Heart left ventricle (tissue), 16 donors: ENCODE measurements around the gene AFF1. TPM values are rescaled to one million over a fixed set of nuclear protein-coding genes. Genes with fewer than 3 reads are reported as not detected.

Source experiments
- ATAC-seq, 4 donors: fragments of 200-7000 bp; cut with Tn5 transposase; one replicate each; pipeline ENCODE4 v1.9.1; 2020 to 2022; ENCODE audit warnings: moderate library complexity in 4 of 4, mild to moderate bottlenecking in 3 of 4, moderate number of reproducible peaks in 1 of 4
- DNase-seq, 5 donors: peaks; one replicate each; pipeline ENCODE4 v3.0.0-alpha.2; 2020
- H3K27ac ChIP-seq, 12 donors: fragments of 200-600 bp; sonication (generic) in 4 of 12; one replicate each; pipeline versions ENCODE4 v1.5.0 to v1.8.0; 2016 to 2022; ENCODE audit warnings: mild to moderate bottlenecking in 2 of 12
- H3K27me3 ChIP-seq, 9 donors: fragments of 200-600 bp; sonication (generic) in 2 of 9; one replicate each; pipeline versions ENCODE4 v1.5.1 to v1.8.0; 2016 to 2022; ENCODE audit warnings: mild to moderate bottlenecking in 3 of 9
- H3K36me3 ChIP-seq, 9 donors: fragments of 200-600 bp; sonication (generic) in 2 of 9; one replicate each; pipeline versions ENCODE4 v1.5.0 to v1.8.0; 2018 to 2022; ENCODE audit warnings: mild to moderate bottlenecking in 2 of 9
- H3K4me1 ChIP-seq, 12 donors: fragments of 200-600 bp; sonication (generic) in 4 of 12; one replicate each; pipeline versions ENCODE4 v1.5.0 to v1.8.0; 2016 to 2022; ENCODE audit warnings: mild to moderate bottlenecking in 3 of 12
- H3K4me3 ChIP-seq, 12 donors: fragments of 200-600 bp; sonication (generic) in 4 of 12; one replicate each; pipeline versions ENCODE4 v1.5.0 to v1.8.0; 2017 to 2022; ENCODE audit warnings: mild to moderate bottlenecking in 9 of 12, moderate library complexity in 4 of 12
- H3K9me3 ChIP-seq, 12 donors: fragments of 200-600 bp; sonication (generic) in 4 of 12; one replicate each; pipeline versions ENCODE4 v1.5.0 to v1.8.0; 2016 to 2022; ENCODE audit warnings: mild to moderate bottlenecking in 1 of 12
- CTCF ChIP-seq, 12 donors: fragments of 200-600 bp; sonication (generic) in 4 of 12; IDR thresholded peaks; one replicate each; pipeline versions ENCODE4 v1.5.0 to v1.8.0; 2018 to 2022; ENCODE audit warnings: antibody characterized with exemption in 12 of 12, mild to moderate bottlenecking in 5 of 12
- POLR2A ChIP-seq, 2 donors: fragments of 450-650 bp; IDR thresholded peaks; one replicate each; pipeline ENCODE4 v1.6.1; 2017; ENCODE audit warnings: antibody characterized with exemption in 2 of 2, mild to moderate bottlenecking in 2 of 2, moderate library complexity in 2 of 2
- WGBS, 4 donors: extraction: QIAGEN DNeasy Blood & Tissue Kit in 2 of 4; methylation state at CpG; one replicate each; pipeline versions ENCODE4 v1.1.5 to v1.1.7; 2013 to 2018; 5-methylcytosine and 5-hydroxymethylcytosine counted together
- intact Hi-C, 10 donors: fragments of 100-400 bp; cut with DNase I; formaldehyde crosslinking; loops; one replicate each; pipeline versions ENCODE4 v1.11.1 to v1.14.2; 2022
- polyA plus RNA-seq, 2 donors: library from polyadenylated mRNA; stranded (reverse); fragments of 200-250 nt; gene quantifications; one replicate each; pipeline ENCODE4 v1.2.3, GENCODE V29; 2013
- total RNA-seq, 9 donors: library from RNA; depleted of rRNA in 2 of 9; stranded (reverse); fragments of >200 nt in 2 of 9; fragmentation: NEBNext Ultra II Directional in 3 of 9; extraction: Animal tissue kit (Norgen Biotek cat#: 25700) in 3 of 9; gene quantifications; one replicate each; pipeline versions ENCODE4 v1.1.0 to v1.2.4, GENCODE V29; 2016 to 2023
- donor health status: ischemic (EF 13 %, LVEDD 7.1; RV severe dilation, severe dysfunction).
- donor health status: healthy with polysubstance abuse.
- donor health status: DM: no; HTN: yes; CAD: no.
- donor health status: DM: no; HTN: no; CAD: no.
- donor health status: ischemic (EF 25% LVEDD 6.9; RV normal size, moderate dysfunction).
- donor health status: ischemic (EF 25% LVEDD 5.7; RV mildly dilated, moderate dysfunction).
- donor health status: healthy.
- donor health status: DM: yes; HTN: yes; CAD: no.
- donor health status: ischemic (EF 35%, LVEDD 5.7; RV mildly dilated, moderate dysfunction).
- donor health status: nonischemic (EF 11% LVEDD 7.7; RV severe dilation, severe dysfunction).
- donor health status: DM: yes; HTN: yes; CAD: no.
- donor health status: PGD.
- donor health status: ischemic (EF 29% LVEDD 5.4; RV normal size, mild dysfunction).
- donor health status: nonischemic (EF 23%, LVEDD 6.1; RV moderate dilation, normal function).

AFF1 gene
- total and polyA plus RNA-seq, 11 donors, result 51.8 to 96.5 (median 72.8) TPM

- no peak overlapping the region for H3K4me3 ChIP-seq
- TF ChIP-seq CTCF (IDR thresholded peaks at IDR 0.05), result no peak
- TF ChIP-seq POLR2A (IDR thresholded peaks at IDR 0.05), result no peak
- 51 to 68% (median 58%) methylated on average over 3 of the region's 3 CpGs for WGBS, 4 donors
- H3K27ac ChIP-seq, result no peak overlapping the region
- H3K9me3 ChIP-seq, result no peaks in the 10 kb centered on the region
- intact Hi-C loops, result loop anchor here in 1 of 10 donors (5.0 kb wide), 1 partner anchor 36 kb away; the partner anchor contains the start of gene AFF1
- H3K27me3 ChIP-seq, result no peaks in the 10 kb centered on the region
- ATAC-seq (peak; percentile 64 to 88 (median 70)), DNase-seq (peak in 2 of 5 donors; percentile 12 to 39)
- peaks cover 0 to 61% (median 28%) of the 10 kb centered on the region in 12 donors for H3K4me1 ChIP-seq
- H3K36me3 ChIP-seq, result no peaks in the 10 kb centered on the region
These were observed 38.2 kb downstream of the AFF1 start for GRCh38 chr4:86972997-86973396.

GRCh38 chr4:86973668-86974067 is 38.9 kb downstream of the AFF1 start:
- WGBS, 4 donors, result 63 to 80% (median 72%) methylated on average over 4 of the region's 4 CpGs
- no peaks in the 10 kb centered on the region for H3K27me3 ChIP-seq
- intact Hi-C loops, result loop anchor here in 1 of 10 donors (5.0 kb wide), 1 partner anchor 36 kb away; the partner anchor contains the start of gene AFF1

DNA sequence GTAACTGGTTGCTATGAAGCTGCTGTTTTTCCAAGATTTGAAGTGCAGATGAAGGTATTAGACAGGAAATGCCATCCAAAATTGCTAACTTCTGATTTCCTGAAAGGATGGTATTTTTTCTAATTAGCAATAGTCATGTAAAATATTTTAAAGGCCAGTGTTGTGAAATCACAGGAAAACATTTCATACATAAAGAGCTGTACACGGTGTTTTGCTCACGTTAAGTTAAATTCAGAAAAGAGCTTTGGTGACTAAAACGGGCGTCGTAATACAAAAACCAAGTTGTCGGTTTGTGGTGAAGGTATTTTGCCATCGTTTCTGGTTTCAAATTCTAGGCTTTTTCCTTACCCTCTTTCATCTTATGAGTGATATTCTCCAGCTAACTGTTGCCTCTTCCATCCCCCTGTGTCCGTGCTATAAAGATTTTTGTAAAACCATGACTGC is 39.8 kb downstream of the AFF1 start:
- ATAC-seq (no peak), DNase-seq (no peak)
- Histone ChIP-seq H3K27me3 (no peaks in the 10 kb centered on the region), H3K27ac (no peak overlapping the region), H3K9me3 (no peaks in the 10 kb centered on the region), H3K4me3 (no peak overlapping the region), H3K36me3 (no peaks in the 10 kb centered on the region), H3K4me1 (peaks cover 0 to 52% (median 28%) of the 10 kb centered on the region in 12 donors)
- WGBS, 4 donors, result 77 to 81% (median 78%) methylated on average over 8 of the region's 8 CpGs
- intact Hi-C loops, result loop anchor here in 1 of 10 donors (5.0 kb wide), 1 partner anchor 37 kb away; the partner anchor contains the start of gene AFF1
- TF ChIP-seq CTCF (IDR thresholded peaks at IDR 0.05) (no peak), POLR2A (IDR thresholded peaks at IDR 0.05) (no peak)

More at GRCh38 chr4:86973668-86974067, 38.9 kb downstream of the AFF1 start:
- H3K27ac ChIP-seq, result no peak overlapping the region
- TF ChIP-seq CTCF (IDR thresholded peaks at IDR 0.05), result no peak
- TF ChIP-seq POLR2A (IDR thresholded peaks at IDR 0.05), result no peak
- no peak for ATAC-seq
- no peaks in the 10 kb centered on the region for H3K36me3 ChIP-seq
- DNase-seq, result no peak
- no peaks in the 10 kb centered on the region for H3K9me3 ChIP-seq
- H3K4me3 ChIP-seq, result no peak overlapping the region
- peaks cover 0 to 54% (median 28%) of the 10 kb centered on the region in 12 donors for H3K4me1 ChIP-seq

- no peak for TF ChIP-seq POLR2A (IDR thresholded peaks at IDR 0.05)
- no peak for TF ChIP-seq CTCF (IDR thresholded peaks at IDR 0.05)
- 93 to 99% (median 98%) methylated on average over 2 of the region's 2 CpGs for WGBS, 4 donors
- H3K27me3 ChIP-seq, result no peaks in the 10 kb centered on the region
- H3K4me3 ChIP-seq, result no peak overlapping the region
- no peaks in the 10 kb centered on the region for H3K9me3 ChIP-seq
- no peaks in the 10 kb centered on the region for H3K36me3 ChIP-seq
- H3K4me1 ChIP-seq, result peaks cover 0 to 43% (median 19%) of the 10 kb centered on the region in 12 donors
- DNase-seq (no peak), ATAC-seq (no peak)
- H3K27ac ChIP-seq, result no peak overlapping the region
- intact Hi-C loops, result no loop called here
These were observed 41.1 kb downstream of the AFF1 start for GRCh38 chr4:86975927-86976326.
